ENCODE results near the gene PIP4P1.

PIP4P1 gene

DNA sequence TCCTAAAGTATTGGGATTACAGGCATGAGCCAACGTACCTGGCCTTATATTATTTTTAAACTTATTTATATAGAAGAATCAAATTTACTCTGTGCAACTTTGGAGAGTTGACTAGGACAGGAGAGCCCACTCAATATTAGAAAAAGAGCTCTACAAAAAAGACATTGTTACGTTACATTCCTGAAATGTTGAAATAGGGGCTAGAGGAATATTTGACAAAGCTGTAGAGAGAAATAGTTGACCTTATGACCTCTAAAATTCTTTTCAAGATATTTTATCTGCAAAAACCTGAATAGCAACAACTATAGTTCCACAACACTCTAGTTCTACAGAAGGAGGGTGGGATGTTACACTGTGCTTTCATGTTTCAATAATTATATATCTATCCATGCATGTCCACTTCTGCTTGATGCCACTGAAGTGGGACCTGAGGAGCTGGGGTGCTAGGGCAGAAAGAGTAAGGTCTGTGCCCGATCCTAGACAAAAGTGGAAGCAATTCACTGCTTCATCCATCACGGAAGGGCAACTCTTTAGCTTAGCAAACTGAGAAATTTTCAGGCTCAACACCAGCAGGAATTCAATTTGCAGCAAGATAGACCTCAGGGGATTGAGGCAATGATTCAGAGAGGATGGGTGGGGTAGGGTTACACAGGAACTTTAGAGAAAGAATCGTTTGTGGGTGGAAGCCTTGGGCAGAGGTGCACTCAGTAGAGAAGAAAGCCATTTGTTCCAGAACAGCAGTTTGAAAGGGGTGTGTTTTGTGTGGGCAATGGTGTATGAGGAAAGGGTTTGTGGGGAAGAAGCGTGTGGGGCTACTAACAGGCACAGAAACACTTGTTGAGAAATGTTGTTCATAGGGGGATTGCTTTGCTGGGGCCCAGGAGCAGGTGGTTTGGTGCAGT is 28.1 kb upstream of the PIP4P1 start:
- peak; percentile 57 for DNase-seq (ENCODE audit: low read depth)
- no peak for TF ChIP-seq CTCF (conservative IDR thresholded peaks at IDR 0.05; ENCODE audit: control insufficient read depth, insufficient read depth, low read depth, low read length)
- no peak overlapping the region for H3K4me3 ChIP-seq (ENCODE audit: control insufficient read depth, low read depth, low read length)

DNA sequence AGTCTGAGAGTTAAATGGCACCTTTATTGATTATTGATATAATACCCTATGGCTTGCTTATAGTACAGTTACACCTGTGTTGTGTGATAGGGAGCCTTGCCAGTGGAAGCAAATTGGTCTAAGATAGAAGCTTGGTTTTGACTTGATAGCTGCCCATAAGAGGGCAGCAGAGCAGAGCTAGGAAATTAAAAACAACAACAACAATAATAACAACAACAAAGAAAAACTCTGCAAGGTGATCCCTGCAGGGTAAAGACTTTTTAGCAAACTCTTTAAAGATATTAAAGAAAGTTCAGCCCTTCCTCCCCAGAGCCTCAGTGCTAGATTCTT is 26.1 kb upstream of the PIP4P1 start:
- no peak for DNase-seq (ENCODE audit: low read depth)
- no peak overlapping the region for H3K4me3 ChIP-seq (ENCODE audit: control insufficient read depth, low read depth, low read length)
- TF ChIP-seq CTCF (conservative IDR thresholded peaks at IDR 0.05; ENCODE audit: control insufficient read depth, insufficient read depth, low read depth, low read length) = peak; percentile 5

- no peak for TF ChIP-seq CTCF (conservative IDR thresholded peaks at IDR 0.05; ENCODE audit: control insufficient read depth, insufficient read depth, low read depth, low read length)
- no peak for DNase-seq (ENCODE audit: low read depth)
Observed at GRCh38 chr14:20486684-20487395, 25.6 kb upstream of the PIP4P1 start.

GRCh38 chr14:20485900-20486299 is 24.7 kb upstream of the PIP4P1 start:
- H3K4me3 ChIP-seq (ENCODE audit: control insufficient read depth, low read depth, low read length) = no peak overlapping the region
- no peak for TF ChIP-seq CTCF (conservative IDR thresholded peaks at IDR 0.05; ENCODE audit: control insufficient read depth, insufficient read depth, low read depth, low read length)
- DNase-seq (ENCODE audit: low read depth) = no peak

More at GRCh38 chr14:20486684-20487395, 25.6 kb upstream of the PIP4P1 start:
- H3K4me3 ChIP-seq (ENCODE audit: control insufficient read depth, low read depth, low read length) = no peak overlapping the region

GRCh38 chr14:20482382-20482781 is 21.1 kb upstream of the PIP4P1 start:
- DNase-seq (ENCODE audit: low read depth) = no peak
- H3K4me3 ChIP-seq (ENCODE audit: control insufficient read depth, low read depth, low read length) = no peak overlapping the region
- no peak for TF ChIP-seq CTCF (conservative IDR thresholded peaks at IDR 0.05; ENCODE audit: control insufficient read depth, insufficient read depth, low read depth, low read length)

GRCh38 chr14:20478894-20479293 is 17.7 kb upstream of the PIP4P1 start:
- no peak for TF ChIP-seq CTCF (conservative IDR thresholded peaks at IDR 0.05; ENCODE audit: control insufficient read depth, insufficient read depth, low read depth, low read length)
- no peak overlapping the region for H3K4me3 ChIP-seq (ENCODE audit: control insufficient read depth, low read depth, low read length)
- DNase-seq (ENCODE audit: low read depth) = no peak

Measured in fibroblast of mammary gland (primary cell).